HepG2 (cell line): Measurements from ENCODE around the gene ERBB4. TPM values are rescaled to one million over a fixed set of nuclear protein-coding genes. Genes with fewer than 3 reads are reported as not detected.

ENCODE experiments used
- ADNP ChIP-seq: sonication (generic); formaldehyde crosslinking; IDR thresholded peaks from 2 replicates; pipeline ENCODE4 v1.4.0; 2020; ENCODE audit warnings: missing genetic modification reagents
- AHDC1 ChIP-seq: sonication (generic); formaldehyde crosslinking; IDR thresholded peaks from 2 replicates; pipeline ENCODE4 v1.5.1; 2020; ENCODE audit warnings: mild to moderate bottlenecking, missing genetic modification reagents, borderline replicate concordance
- CEBPG ChIP-seq: IDR thresholded peaks from 2 replicates; pipeline ENCODE4 v1.6.1; 2016
- FOSL1 ChIP-seq: sonication (generic); formaldehyde crosslinking; IDR thresholded peaks from 2 replicates; pipeline ENCODE4 v1.9.0; 2021; ENCODE audit warnings: missing genetic modification reagents, borderline replicate concordance
- GFI1 ChIP-seq: sonication (generic); formaldehyde crosslinking; IDR thresholded peaks from 2 replicates; pipeline ENCODE4 v1.5.0; 2020; ENCODE audit warnings: missing genetic modification reagents, mild to moderate bottlenecking, borderline replicate concordance
- HNRNPUL1 ChIP-seq: fragments of 200-400 bp; formaldehyde crosslinking; IDR thresholded peaks from 2 replicates; pipeline ENCODE4 v1.6.1; 2017; ENCODE audit warnings: low read depth, mild to moderate bottlenecking, low read length, moderate library complexity
- IRF2 ChIP-seq: IDR thresholded peaks from 2 replicates; pipeline ENCODE4 v1.6.1; 2018; ENCODE audit warnings: missing genetic modification reagents, missing compliant biosample characterization
- ISX ChIP-seq: sonication (generic); formaldehyde crosslinking; conservative IDR thresholded peaks from 2 replicates; pipeline ENCODE4 v1.5.0; 2020; ENCODE audit warnings: missing genetic modification reagents
- KDM2A ChIP-seq: sonication (generic); formaldehyde crosslinking; IDR thresholded peaks from 2 replicates; pipeline ENCODE4 v1.4.0; 2020; ENCODE audit warnings: low read depth, missing genetic modification reagents, borderline replicate concordance
- MIER2 ChIP-seq: IDR thresholded peaks from 2 replicates; pipeline ENCODE4 v1.6.1; 2016; ENCODE audit warnings: missing biosample characterization, missing genetic modification reagents
- NFATC3 ChIP-seq: sonication (generic); formaldehyde crosslinking; IDR thresholded peaks from 2 replicates; pipeline ENCODE4 v1.5.1; 2020; ENCODE audit warnings: mild to moderate bottlenecking, missing genetic modification reagents
- RELA ChIP-seq: sonication (generic); formaldehyde crosslinking; IDR thresholded peaks from 2 replicates; pipeline ENCODE4 v1.4.0; 2020; ENCODE audit warnings: missing genetic modification reagents
- SOX6 ChIP-seq, 2 experiments: fragments of 450-650 bp in 1 of 2; sonication (generic) in 1 of 2; formaldehyde crosslinking in 1 of 2; IDR thresholded peaks; 2 replicates each; pipeline versions ENCODE4 v1.4.0 to v1.6.1; 2017 to 2020; ENCODE audit warnings: antibody characterized with exemption in 1 of 2, mild to moderate bottlenecking in 1 of 2, missing genetic modification reagents in 1 of 2
- STAT5B ChIP-seq: sonication (generic); formaldehyde crosslinking; IDR thresholded peaks from 2 replicates; pipeline ENCODE4 v1.4.0; 2020; ENCODE audit warnings: missing genetic modification reagents
- ZNF256 ChIP-seq: sonication (generic); formaldehyde crosslinking; conservative IDR thresholded peaks from 2 replicates; pipeline ENCODE4 v1.4.0; 2020; ENCODE audit warnings: missing genetic modification reagents
- ZNF383 ChIP-seq: sonication (generic); formaldehyde crosslinking; IDR thresholded peaks from 2 replicates; pipeline ENCODE4 v1.4.0; 2020; ENCODE audit warnings: missing genetic modification reagents, mild to moderate bottlenecking, borderline replicate concordance
- ZNF563 ChIP-seq: sonication (generic); formaldehyde crosslinking; IDR thresholded peaks from 2 replicates; pipeline ENCODE4 v1.8.0; 2022; ENCODE audit warnings: mild to moderate bottlenecking, moderate library complexity, missing genetic modification reagents
- ZNF703 ChIP-seq: sonication (generic); formaldehyde crosslinking; IDR thresholded peaks from 2 replicates; pipeline ENCODE4 v1.5.1; 2020; ENCODE audit warnings: missing genetic modification reagents, mild to moderate bottlenecking, moderate library complexity, borderline replicate concordance
- ZNF761 ChIP-seq: sonication (generic); formaldehyde crosslinking; conservative IDR thresholded peaks from 2 replicates; pipeline ENCODE4 v1.4.0; 2020; ENCODE audit warnings: mild to moderate bottlenecking, missing genetic modification reagents
- ZZZ3 ChIP-seq: sonication (generic); formaldehyde crosslinking; IDR thresholded peaks from 2 replicates; pipeline ENCODE4 v1.4.0; 2020; ENCODE audit warnings: missing genetic modification reagents, mild to moderate bottlenecking, borderline replicate concordance
- polyA plus RNA-seq, 8 experiments: library from polyadenylated mRNA; depleted of rRNA in 3 of 8; stranded (reverse) in 7 of 8; unstranded in 1 of 8; fragments of >200 nt; fragmentation: Illumina TruSeq in 4 of 8; extraction: Trizol in 4 of 8; gene quantifications; 2 replicates each; pipeline versions ENCODE4 v1.2.1 to v1.2.3, GENCODE V29; 2011 to 2016; ENCODE audit warnings: low read depth in 4 of 8, missing spikeins in 1 of 8, mixed read lengths in 1 of 8; ENCODE audit not compliant: insufficient read depth in 1 of 8
- total RNA-seq, 5 experiments: library from RNA; depleted of rRNA; stranded (reverse); fragments of >200 nt; fragmentation: Illumina TruSeq; extraction: Trizol; gene quantifications; 2 replicates each; pipeline ENCODE4 v1.2.3, GENCODE V29; 2016; ENCODE audit warnings: low read depth in 1 of 5
- TF ChIP-seq, protein P1 (sequence below): IDR thresholded peaks from 2 replicates; pipeline ENCODE4 v1.6.1; 2016; ENCODE audit warnings: low read depth
- TF ChIP-seq, protein P2 (sequence below): sonication (generic); formaldehyde crosslinking; IDR thresholded peaks from 2 replicates; pipeline ENCODE4 v1.5.0; 2020; ENCODE audit warnings: missing genetic modification reagents

Gene ERBB4
- total and polyA plus RNA-seq, 2 of the 13 experiments (the other 11 are each of a cell fraction or from before 2014, with no cell fraction given), result not detected

- TF ChIP-seq ZNF761, result no peak
- no peak for TF ChIP-seq RELA (CRISPR knock-in tag)
- no peak for TF ChIP-seq ZNF563 (CRISPR knock-in tag)
- no peak for TF ChIP-seq FOSL1
- TF ChIP-seq ZNF383, result no peak
- no peak for TF ChIP-seq SOX6 (IDR thresholded peaks at IDR 0.05)
- TF ChIP-seq SOX6 (CRISPR knock-in tag; IDR thresholded peaks at IDR 0.05), result peak; percentile 92
- TF ChIP-seq ADNP (CRISPR knock-in tag), result no peak
- no peak for TF ChIP-seq ISX (CRISPR knock-in tag)
- TF ChIP-seq, protein P1, sequence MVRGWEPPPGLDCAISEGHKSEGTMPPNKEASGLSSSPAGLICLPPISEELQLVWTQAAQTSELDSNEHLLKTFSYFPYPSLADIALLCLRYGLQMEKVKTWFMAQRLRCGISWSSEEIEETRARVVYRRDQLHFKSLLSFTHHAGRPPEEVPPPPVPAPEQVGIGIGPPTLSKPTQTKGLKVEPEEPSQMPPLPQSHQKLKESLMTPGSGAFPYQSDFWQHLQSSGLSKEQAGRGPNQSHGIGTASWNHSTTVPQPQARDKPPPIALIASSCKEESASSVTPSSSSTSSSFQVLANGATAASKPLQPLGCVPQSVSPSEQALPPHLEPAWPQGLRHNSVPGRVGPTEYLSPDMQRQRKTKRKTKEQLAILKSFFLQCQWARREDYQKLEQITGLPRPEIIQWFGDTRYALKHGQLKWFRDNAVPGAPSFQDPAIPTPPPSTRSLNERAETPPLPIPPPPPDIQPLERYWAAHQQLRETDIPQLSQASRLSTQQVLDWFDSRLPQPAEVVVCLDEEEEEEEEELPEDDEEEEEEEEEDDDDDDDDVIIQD (CRISPR knock-in tag), result no peak
- TF ChIP-seq IRF2 (CRISPR knock-in tag), result peak; percentile 54; the same call in 1 of the 2 replicates
- no peak for TF ChIP-seq STAT5B
- TF ChIP-seq, protein P2, sequence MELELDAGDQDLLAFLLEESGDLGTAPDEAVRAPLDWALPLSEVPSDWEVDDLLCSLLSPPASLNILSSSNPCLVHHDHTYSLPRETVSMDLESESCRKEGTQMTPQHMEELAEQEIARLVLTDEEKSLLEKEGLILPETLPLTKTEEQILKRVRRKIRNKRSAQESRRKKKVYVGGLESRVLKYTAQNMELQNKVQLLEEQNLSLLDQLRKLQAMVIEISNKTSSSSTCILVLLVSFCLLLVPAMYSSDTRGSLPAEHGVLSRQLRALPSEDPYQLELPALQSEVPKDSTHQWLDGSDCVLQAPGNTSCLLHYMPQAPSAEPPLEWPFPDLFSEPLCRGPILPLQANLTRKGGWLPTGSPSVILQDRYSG (CRISPR knock-in tag), result no peak
- TF ChIP-seq AHDC1 (CRISPR knock-in tag), result 0 out of 2 replicates have a peak, but pooled peaks have one; percentile 19
- 0 out of 2 replicates have a peak, but pooled peaks have one; percentile 22 for TF ChIP-seq GFI1 (CRISPR knock-in tag)
- TF ChIP-seq ZNF256 (CRISPR knock-in tag), result no peak
- no peak for TF ChIP-seq ZNF703 (CRISPR knock-in tag)
- TF ChIP-seq CEBPG (CRISPR knock-in tag), result peak; percentile 75
- TF ChIP-seq ZZZ3 (CRISPR knock-in tag), result no peak
- no peak for TF ChIP-seq KDM2A (CRISPR knock-in tag)
- TF ChIP-seq MIER2 (CRISPR knock-in tag), result no peak
- TF ChIP-seq HNRNPUL1, result peak; percentile 70; the same call in 1 of the 2 replicates
- TF ChIP-seq NFATC3 (CRISPR knock-in tag), result no peak
These were observed 179.1 kb downstream of the ERBB4 start (continued) for GRCh38 chr2:212359425-212360067.
